Stimulated activated CD8-positive, alpha-beta memory T cell treated with anti-CD3 and anti-CD28 coated beads, Interleukin-4, amount 100 ng/mL, for 48 hours (primary cell): ENCODE results near the gene TSHR.
"Not testable (repeated sequence)": the region's sequence is repeated elsewhere in the genome, so short reads cannot be mapped to it uniquely, and the experiment has no call there.

Experiments
- DNase-seq: peaks from one replicate; pipeline ENCODE4 v3.0.0-alpha.2; 2020

TSHR gene

GRCh38 chr14:80953211-80953610 is 2.2 kb upstream of the TSHR start:
- not testable (repeated sequence) for DNase-seq

GRCh38 chr14:80954687-80955299 is 628 bp upstream of the TSHR start:
- DNase-seq = peak; percentile 84

GRCh38 chr14:80956102-80956501 is 681 bp downstream of the TSHR start:
- DNase-seq = no peak

GRCh38 chr14:80956922-80957321 is 1.5 kb downstream of the TSHR start:
- DNase-seq = no peak

GRCh38 chr14:80957613-80958012 is 2.2 kb downstream of the TSHR start:
- DNase-seq = no peak

- DNase-seq = no peak
Measured at GRCh38 chr14:80958226-80958625, 2.8 kb downstream of the TSHR start.

- DNase-seq = no peak
Measured at GRCh38 chr14:80958939-80959338, 3.5 kb downstream of the TSHR start.

- peak; percentile 59 for DNase-seq
Measured at GRCh38 chr14:80959496-80959895, 4.1 kb downstream of the TSHR start.

GRCh38 chr14:80965037-80965436 is 9.6 kb downstream of the TSHR start:
- DNase-seq = no peak

- no peak for DNase-seq
Measured at GRCh38 chr14:80973931-80974641, 18.7 kb downstream of the TSHR start.

- DNase-seq = no peak
Measured at GRCh38 chr14:80974679-80975078, 19.3 kb downstream of the TSHR start.

- DNase-seq = no peak
Measured at GRCh38 chr14:80977221-80977620, 21.8 kb downstream of the TSHR start.

GRCh38 chr14:80978403-80978802 is 23.0 kb downstream of the TSHR start:
- DNase-seq = no peak

- DNase-seq = no peak
Measured at GRCh38 chr14:80979951-80980350, 24.5 kb downstream of the TSHR start.

GRCh38 chr14:80981156-80981555 is 25.7 kb downstream of the TSHR start:
- no peak for DNase-seq

GRCh38 chr14:80981673-80982072 is 26.3 kb downstream of the TSHR start:
- no peak for DNase-seq

- DNase-seq = no peak
Measured at GRCh38 chr14:80982711-80983110, 27.3 kb downstream of the TSHR start.

GRCh38 chr14:80987235-80988032 is 32.0 kb downstream of the TSHR start:
- peak; percentile 75 for DNase-seq

GRCh38 chr14:80988192-80988591 is 32.8 kb downstream of the TSHR start:
- no peak for DNase-seq

GRCh38 chr14:80988735-80989429 is 33.5 kb downstream of the TSHR start:
- no peak for DNase-seq

GRCh38 chr14:80992580-80992979 is 37.2 kb downstream of the TSHR start:
- DNase-seq = no peak

- peak; percentile 29 for DNase-seq
Measured at GRCh38 chr14:80996049-80996901, 40.9 kb downstream of the TSHR start.
